H1 (cell line): ENCODE results near the gene PQBP1. TPM values are rescaled to one million over a fixed set of nuclear protein-coding genes. Genes with fewer than 3 reads are reported as not detected.

Experiments
- CTCF ChIA-PET: fragments of 300-600 bp; sonication (Branson Sonifier 250); formaldehyde crosslinking; loops from one replicate; lab custom pipeline; 2021; ENCODE audit not compliant: partially characterized antibody; lab: Charles Lee
- POLR2A ChIA-PET: fragments of 300-600 bp; sonication (Branson Sonifier 250); formaldehyde crosslinking; loops from one replicate; lab custom pipeline; 2021; ENCODE audit warnings: inconsistent platforms; ENCODE audit not compliant: partially characterized antibody; lab: Charles Lee
- DNase-seq, 2 experiments: peaks; one replicate each; pipeline versions ENCODE4 v3.0.0 to v3.0.0-alpha.2; 2010 to 2022; ENCODE audit warnings: low spot score in 2 of 2, low read depth in 1 of 2, mixed read lengths in 1 of 2
- FAIRE-seq: peaks from 2 replicates; lab custom pipeline; 2011; peaks lifted over from hg19 to GRCh38; lab: Jason Lieb, UNC
- H2AFZ ChIP-seq: 2 replicates; pipeline ENCODE4 v1.8.1; 2012; ENCODE audit warnings: low read length, inconsistent platforms
- H2AK5ac ChIP-seq: 2 replicates; pipeline ENCODE4 v1.6.1; 2013; ENCODE audit warnings: low read depth, low read length
- H2BK120ac ChIP-seq: replicated peaks from 2 replicates; pipeline ENCODE3; 2013; ENCODE audit warnings: low read depth, low read length, inconsistent platforms
- H2BK12ac ChIP-seq: 2 replicates; pipeline ENCODE4 v1.6.1; 2013; ENCODE audit warnings: low read depth, low read length
- H2BK15ac ChIP-seq: 2 replicates; pipeline ENCODE4 v1.6.1; 2013; ENCODE audit warnings: low read length
- H2BK20ac ChIP-seq: 2 replicates; pipeline ENCODE4 v1.6.1; 2013; ENCODE audit warnings: low read length
- H2BK5ac ChIP-seq: 2 replicates; pipeline ENCODE4 v1.6.1; 2013; ENCODE audit warnings: low read depth, low read length
- H3K14ac ChIP-seq: 2 replicates; pipeline ENCODE4 v1.6.1; 2013; ENCODE audit warnings: inconsistent platforms; ENCODE audit not compliant: insufficient read length
- H3K18ac ChIP-seq: 2 replicates; pipeline ENCODE4 v1.6.1; 2013; ENCODE audit warnings: low read length; ENCODE audit errors: extremely low read depth
- H3K23ac ChIP-seq: 2 replicates; pipeline ENCODE4 v1.6.1; 2013; ENCODE audit warnings: inconsistent platforms; ENCODE audit not compliant: insufficient read length
- H3K23me2 ChIP-seq: 2 replicates; pipeline ENCODE4 v1.6.1; 2013; ENCODE audit warnings: low read depth, low read length
- H3K27ac ChIP-seq: 2 replicates; pipeline ENCODE4 v1.6.1; 2011; ENCODE audit warnings: low read depth, low read length, inconsistent platforms
- H3K27me3 ChIP-seq, 4 experiments: replicated peaks in 1 of 4; 1 replicate in 1 of 4; 2 replicates in 3 of 4; pipeline versions ENCODE4 v1.6.1 to v1.8.1; 2011 to 2013; ENCODE audit warnings: low read length in 3 of 4, mild to moderate bottlenecking in 3 of 4, inconsistent platforms in 2 of 4, mixed read lengths in 2 of 4, moderate library complexity in 1 of 4; ENCODE audit not compliant: control insufficient read depth in 3 of 4, insufficient read depth in 3 of 4; ENCODE audit errors: extremely low read depth in 1 of 4
- H3K36me3 ChIP-seq, 4 experiments: 2 replicates each; pipeline versions ENCODE4 v1.6.1 to v1.8.1; 2011 to 2013; ENCODE audit warnings: mild to moderate bottlenecking in 4 of 4, low read length in 3 of 4, moderate library complexity in 2 of 4, control low read depth in 1 of 4, inconsistent platforms in 1 of 4; ENCODE audit not compliant: insufficient read depth in 4 of 4, control insufficient read depth in 2 of 4
- H3K4ac ChIP-seq: replicated peaks from 2 replicates; pipeline ENCODE3; 2013; ENCODE audit warnings: low read length, low read depth, mixed read lengths, inconsistent platforms; ENCODE audit not compliant: insufficient read length
- H3K4me1 ChIP-seq, 4 experiments: replicated peaks in 1 of 4; 1 replicate in 1 of 4; 2 replicates in 3 of 4; pipeline versions ENCODE4 v1.6.1 to v1.8.1; 2011 to 2013; ENCODE audit warnings: low read length in 3 of 4, inconsistent platforms in 2 of 4, mixed read lengths in 1 of 4; ENCODE audit not compliant: insufficient read depth in 4 of 4, control insufficient read depth in 3 of 4
- H3K4me2 ChIP-seq, 2 experiments: 2 replicates each; pipeline versions ENCODE4 v1.6.1 to v1.8.1; 2011 to 2013; ENCODE audit warnings: low read depth in 2 of 2, low read length in 2 of 2, control low read depth in 1 of 2, inconsistent platforms in 1 of 2, mild to moderate bottlenecking in 1 of 2; ENCODE audit not compliant: insufficient read depth in 1 of 2
- H3K4me3 ChIP-seq, 4 experiments: fragments of 200-600, 300-600 bp in 1 of 4; sonication (generic), shearing (Covaris generic), sonication (Bioruptor Twin) in 1 of 4; 2 replicates each; pipeline versions ENCODE4 v1.5.1 to v1.8.1; 2011 to 2016; ENCODE audit warnings: low read length in 4 of 4, low read depth in 3 of 4, control low read depth in 2 of 4, inconsistent platforms in 2 of 4, mild to moderate bottlenecking in 2 of 4, mixed read lengths in 1 of 4, moderate library complexity in 1 of 4; ENCODE audit not compliant: insufficient read depth in 2 of 4; ENCODE audit errors: extremely low read depth in 1 of 4
- H3K56ac ChIP-seq: replicated peaks from 2 replicates; pipeline ENCODE3; 2013; ENCODE audit warnings: low read depth, mild to moderate bottlenecking, mixed read lengths, low read length, inconsistent platforms; ENCODE audit not compliant: insufficient read length
- H3K79me1 ChIP-seq: 2 replicates; pipeline ENCODE4 v1.6.1; 2013; ENCODE audit warnings: low read depth, low read length, control low read depth
- H3K79me2 ChIP-seq, 2 experiments: 2 replicates each; pipeline versions ENCODE4 v1.6.1 to v1.8.1; 2012 to 2013; ENCODE audit warnings: low read length in 2 of 2, mild to moderate bottlenecking in 2 of 2, inconsistent platforms in 1 of 2; ENCODE audit not compliant: insufficient read depth in 2 of 2, control insufficient read depth in 1 of 2
- H3K9ac ChIP-seq, 4 experiments: replicated peaks in 1 of 4; 1 replicate in 1 of 4; 2 replicates in 3 of 4; pipeline versions ENCODE4 v1.6.1 to v1.8.1; 2011 to 2013; ENCODE audit warnings: low read depth in 3 of 4, low read length in 3 of 4, control low read depth in 2 of 4, mild to moderate bottlenecking in 2 of 4, moderate library complexity in 2 of 4, inconsistent platforms in 1 of 4; ENCODE audit errors: extremely low read depth in 1 of 4
- H3K9me3 ChIP-seq, 2 experiments: 2 replicates each; pipeline versions ENCODE4 v1.6.1 to v1.8.1; 2012 to 2013; ENCODE audit warnings: mild to moderate bottlenecking in 2 of 2, moderate library complexity in 2 of 2, control low read depth in 1 of 2, inconsistent platforms in 1 of 2, low read depth in 1 of 2, low read length in 1 of 2, mixed read lengths in 1 of 2; ENCODE audit not compliant: insufficient read depth in 2 of 2
- H4K20me1 ChIP-seq, 2 experiments: replicated peaks in 1 of 2; 2 replicates each; pipeline versions ENCODE3 to v1.8.1; 2011 to 2013; ENCODE audit warnings: inconsistent platforms in 2 of 2, low read length in 2 of 2, mild to moderate bottlenecking in 1 of 2; ENCODE audit not compliant: insufficient read depth in 2 of 2, control insufficient read depth in 1 of 2
- H4K5ac ChIP-seq: 2 replicates; pipeline ENCODE4 v1.6.1; 2013; ENCODE audit warnings: low read length, low read depth, mixed read lengths, inconsistent platforms; ENCODE audit not compliant: insufficient read length
- H4K8ac ChIP-seq: 2 replicates; pipeline ENCODE4 v1.8.0; 2013; ENCODE audit warnings: mild to moderate bottlenecking, moderate library complexity, low read length, inconsistent platforms; ENCODE audit not compliant: insufficient read depth; ENCODE audit errors: extremely low read depth
- H4K91ac ChIP-seq: replicated peaks from 2 replicates; pipeline ENCODE3; 2013; ENCODE audit warnings: low read length, mixed read lengths, inconsistent platforms; ENCODE audit not compliant: insufficient read length
- WGBS, 2 experiments: shearing (Covaris generic) in 1 of 2; methylation state at CpG; one replicate each; pipeline versions ENCODE4 v1.1.6 to v1.1.7; 2013 to 2015; ENCODE audit warnings: low lambda C conversion rate in 2 of 2, mixed read lengths in 2 of 2, inconsistent platforms in 1 of 2, low coverage in 1 of 2, missing lambda C conversion rate in 1 of 2; ENCODE audit not compliant: insufficient replicate concordance in 2 of 2, insufficient coverage in 1 of 2, insufficient read length in 1 of 2; ENCODE audit errors: extremely low coverage in 1 of 2, missing lambda C conversion rate in 1 of 2; 5-methylcytosine and 5-hydroxymethylcytosine counted together
- polyA plus RNA-seq, 7 experiments: library from polyadenylated mRNA; depleted of rRNA in 3 of 7; stranded (reverse) in 5 of 7; unstranded in 2 of 7; fragments of >200 nt in 5 of 7; fragments of 200-250 nt in 2 of 7; gene quantifications; 1 replicate in 5 of 7; 2 replicates in 1 of 7; 4 replicates in 1 of 7; pipeline versions ENCODE4 v1.2.1 to v1.2.3, GENCODE V29; 2011 to 2013; ENCODE audit warnings: missing spikeins in 2 of 7, mixed read lengths in 2 of 7
- total RNA-seq: library from RNA; stranded (reverse); fragmentation: NEBNext Ultra II Directional; extraction: Animal tissue kit (Norgen Biotek cat#: 25700); gene quantifications from 2 replicates; pipeline ENCODE4 v1.2.1, GENCODE V29; 2021

Gene PQBP1
- total and polyA plus RNA-seq, 2 of the 8 experiments (the other 6 are each of a cell fraction or from before 2014, with no cell fraction given) = 91.7 to 95.9 TPM

DNA sequence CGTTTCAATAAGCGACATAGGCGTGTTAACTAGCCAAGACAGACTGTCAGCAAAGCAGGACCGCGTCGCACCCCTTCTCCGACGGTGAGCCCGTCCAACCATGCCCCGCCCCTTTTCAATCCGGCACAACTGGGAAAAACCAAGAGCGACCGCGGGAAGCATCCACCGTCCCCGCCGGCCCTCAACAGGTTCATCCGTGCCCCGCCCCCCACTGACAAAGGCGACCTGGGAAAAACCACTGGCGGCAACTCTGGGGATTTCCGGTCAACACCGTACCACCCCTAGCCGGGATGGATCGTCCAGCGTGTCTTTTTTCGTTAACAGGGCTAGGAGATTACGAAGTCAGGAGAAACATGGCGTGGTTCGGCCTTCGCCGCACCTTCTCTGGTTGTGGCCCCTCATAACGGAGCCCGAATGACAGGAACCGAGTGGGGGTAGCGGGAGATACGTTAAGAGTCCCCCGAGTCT, 539 bp upstream of the PQBP1 start:
- Histone ChIP-seq H3K14ac (no peak overlapping the region), H3K9me3 (no peaks in the 10 kb centered on the region), H3K23ac (no peak overlapping the region), H2BK5ac (peak overlapping the region; percentile 96), H2BK20ac (no peak overlapping the region), H3K79me1 (no peaks in the 10 kb centered on the region; the same call in 1 of the 2 replicates), H2BK12ac (no peak overlapping the region), H4K91ac (peak overlapping the region; percentile 37), H3K18ac (peak overlapping the region; percentile 7), H4K20me1 (peaks cover 7 to 8% of the 10 kb centered on the region in 2 experiments), H2AK5ac (no peak overlapping the region), H3K27me3 (no peaks in the 10 kb centered on the region), H3K4me1 (peaks cover 0 to 3% (median 2%) of the 10 kb centered on the region in 4 experiments; a peak in 3 of 7 replicates), H3K36me3 (peaks cover 6 to 19% (median 13%) of the 10 kb centered on the region in 4 experiments; a peak in 6 of 8 replicates), H3K27ac (peak overlapping the region; percentile 95), H3K79me2 (peaks cover 0 to 24% of the 10 kb centered on the region in 2 experiments; a peak in 2 of 4 replicates), H3K4me3 (peak overlapping the region; percentile 78 to 94 (median 82)), H4K5ac (peak overlapping the region; percentile 5), H3K23me2 (peaks cover 5% of the 10 kb centered on the region), H2AFZ (no peak overlapping the region), H3K4me2 (peak overlapping the region; percentile 85 to 94), H3K56ac (peak overlapping the region; percentile 3), H3K4ac (peak overlapping the region; percentile 1), H3K9ac (peak overlapping the region; percentile 34 to 94 (median 86)), H2BK120ac (no peak overlapping the region), H4K8ac (peak overlapping the region; percentile 90; the same call in 1 of the 2 replicates), H2BK15ac (no peak overlapping the region)
- WGBS, 2 experiments = 0% methylated on average over 11 of the region's 38 CpGs; no CpG with 5 or more reads in 1 of the 2 experiments
- ChIA-PET POLR2A (interaction anchor here (0.7 to 4.7 kb wide), 24 partner anchors 9 to 243 kb away, joined by 3 to 49 read pairs (median 6); partner anchors contain the start of genes KCND1, PCSK1N and SLC35A2), CTCF (interaction anchor here (1.3 kb wide), 2 partner anchors 12 to 40 kb away, joined by 4 to 6 read pairs; no protein-coding TSS in a partner anchor)
- peak in 1 of 2 experiments; percentile 81 for DNase-seq
- no peak for FAIRE-seq
